ENCODE results near the gene CCDC178.

DNA sequence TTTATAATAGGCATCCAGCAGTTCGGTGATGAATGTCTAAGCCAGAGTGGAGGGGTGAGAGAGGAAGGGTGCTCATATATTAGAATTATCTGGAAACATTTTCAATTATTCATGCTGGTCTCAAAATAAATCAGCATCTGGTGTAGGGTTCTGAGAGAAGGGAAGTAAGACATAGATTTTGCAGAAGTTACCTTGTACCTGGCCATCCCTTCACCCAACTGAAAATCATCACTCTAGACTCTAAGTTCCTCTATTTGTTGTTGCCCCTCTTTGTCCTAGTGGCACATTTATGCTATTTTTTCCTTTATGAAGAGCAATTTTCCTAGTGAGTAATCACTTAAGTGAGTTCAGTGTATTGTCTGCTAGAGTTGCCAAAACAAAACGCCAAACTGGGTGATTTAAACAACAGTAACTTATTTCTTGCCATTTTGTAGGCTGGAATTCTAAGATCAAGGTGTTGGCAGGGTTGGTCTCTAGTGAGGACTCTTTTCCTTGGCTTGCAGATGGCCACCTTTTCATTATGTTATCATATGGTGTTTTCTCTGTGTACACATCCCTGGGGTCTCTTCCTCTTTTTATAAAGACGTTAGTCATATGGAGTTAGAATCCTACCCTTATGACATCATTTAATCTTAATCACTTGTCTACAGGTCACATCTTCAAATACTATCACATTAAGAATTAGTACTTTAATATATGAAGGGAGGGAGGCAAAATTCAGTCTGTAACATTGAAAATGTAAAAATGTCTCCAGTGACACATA lies 537.8 kb downstream of the CCDC178 start:
- no peak for TF ChIP-seq ZNF274 (IDR thresholded peaks at IDR 0.05; ENCODE audit: low read depth, low read length)
- no peak for TF ChIP-seq YY1 (IDR thresholded peaks at IDR 0.05; ENCODE audit: insufficient read depth, insufficient read length)
